Loucy (cell line): ENCODE measurements around the gene GPX3.

Experiments
- CTCF ChIP-seq: fragments of 200-600 bp; sonication (generic); conservative IDR thresholded peaks from 2 replicates; pipeline ENCODE4 v1.5.1; 2014; ENCODE audit warnings: mild to moderate bottlenecking, antibody characterized with exemption, low read length
- EZH2phosphoT487 ChIP-seq: fragments of 200-600 bp; IDR thresholded peaks from 2 replicates; pipeline ENCODE4 v1.6.1; 2018; ENCODE audit warnings: antibody characterized with exemption, mild to moderate bottlenecking, moderate library complexity, borderline replicate concordance

GRCh38 chr5:151023651-151024050 lies 3.3 kb downstream of the GPX3 start:
- TF ChIP-seq CTCF, result no peak
- no peak for TF ChIP-seq EZH2phosphoT487
